HG02610 (cell line): ENCODE measurements around the gene FAM107B.
A peak's percentile ranks its signal among the peaks of the same experiment; 100 is the strongest.

Source experiments
- ATAC-seq: cut with Tn5 transposase; IDR thresholded peaks from one replicate; pipeline ENCODE4 v1.9.1; 2021; ENCODE audit warnings: mild to moderate bottlenecking, moderate library complexity; ENCODE audit not compliant: unreplicated experiment

Gene FAM107B

DNA sequence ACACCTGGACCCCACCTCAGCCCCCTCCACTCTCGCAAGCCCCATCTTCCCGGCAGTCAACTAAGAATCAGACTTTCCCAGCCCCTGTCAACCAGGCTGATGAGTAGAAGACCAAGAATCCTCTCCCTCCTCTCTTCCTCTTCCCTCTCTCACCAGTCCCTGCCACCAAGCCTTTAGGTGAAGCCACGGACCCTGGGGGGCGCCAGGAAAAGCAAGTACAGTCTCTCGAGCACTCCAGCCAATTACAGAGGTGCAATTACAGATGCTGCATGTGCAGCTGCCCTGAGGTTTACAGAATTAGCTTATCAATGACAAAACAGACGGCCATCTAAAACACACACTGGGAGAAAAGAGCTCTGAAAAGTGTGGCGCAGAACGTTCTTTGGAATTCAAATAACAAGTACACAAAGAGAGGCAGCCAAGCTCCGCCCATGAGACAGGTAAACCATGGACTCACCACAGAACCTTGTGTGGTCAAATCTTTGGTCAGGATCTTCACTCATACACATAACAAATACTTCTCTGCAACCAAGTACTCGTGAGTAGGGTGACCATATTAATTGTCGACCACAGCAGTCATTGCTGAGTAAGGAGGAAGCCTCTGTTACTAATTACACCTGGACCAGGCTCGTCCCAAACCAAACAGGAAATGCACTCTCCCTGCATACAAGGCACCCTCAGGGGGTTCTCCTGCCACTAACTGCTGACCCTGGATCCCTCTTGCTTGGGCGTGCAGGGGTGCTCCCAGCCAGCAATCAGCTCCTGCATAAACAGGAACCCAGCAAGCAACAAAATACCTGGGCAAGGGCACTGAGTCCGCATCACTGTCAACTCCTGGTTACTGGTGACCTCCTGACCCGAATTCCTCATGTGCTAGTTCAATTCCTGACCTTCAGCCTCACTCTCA lies 189.2 kb downstream of the FAM107B start:
- ATAC-seq, result no peak

DNA sequence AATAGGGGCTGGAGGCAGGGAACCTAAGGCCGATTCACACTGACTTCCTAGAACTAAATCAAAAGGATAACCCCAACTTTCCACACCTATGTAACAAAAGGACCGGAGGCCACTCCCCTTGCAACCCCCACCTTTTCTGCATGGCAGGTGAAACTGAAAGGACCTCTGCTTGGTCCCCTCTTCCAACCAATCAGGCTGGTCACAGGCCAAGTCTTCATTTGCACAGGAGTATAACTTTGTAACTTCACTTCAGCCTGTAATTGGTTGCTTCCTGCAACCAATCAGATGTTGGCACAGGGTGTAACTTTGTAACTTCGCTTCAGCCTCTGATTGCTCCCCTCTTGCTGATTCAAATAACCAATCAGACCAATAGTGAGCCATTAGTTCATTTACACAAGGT lies 190.0 kb downstream of the FAM107B start:
- no peak for ATAC-seq

DNA sequence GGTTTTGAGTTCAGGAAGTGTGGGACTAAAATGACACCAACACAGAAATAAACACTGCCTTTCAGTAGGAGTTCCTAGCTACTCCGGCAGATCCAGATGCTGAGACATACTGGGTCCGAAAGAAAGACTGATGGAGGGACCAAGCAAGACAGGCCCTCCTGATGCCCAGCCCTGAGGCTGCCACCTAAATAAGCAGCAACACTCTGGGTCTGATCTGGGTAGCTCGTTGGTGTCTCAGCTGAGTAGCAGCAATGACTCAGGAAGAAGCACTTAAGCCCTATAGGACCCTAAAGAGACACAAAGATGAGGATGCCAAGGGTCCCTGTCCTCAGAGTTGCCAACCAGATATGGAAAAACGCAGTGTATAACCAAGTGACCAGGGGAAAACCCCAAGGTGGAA lies 190.7 kb downstream of the FAM107B start:
- ATAC-seq, result no peak

DNA sequence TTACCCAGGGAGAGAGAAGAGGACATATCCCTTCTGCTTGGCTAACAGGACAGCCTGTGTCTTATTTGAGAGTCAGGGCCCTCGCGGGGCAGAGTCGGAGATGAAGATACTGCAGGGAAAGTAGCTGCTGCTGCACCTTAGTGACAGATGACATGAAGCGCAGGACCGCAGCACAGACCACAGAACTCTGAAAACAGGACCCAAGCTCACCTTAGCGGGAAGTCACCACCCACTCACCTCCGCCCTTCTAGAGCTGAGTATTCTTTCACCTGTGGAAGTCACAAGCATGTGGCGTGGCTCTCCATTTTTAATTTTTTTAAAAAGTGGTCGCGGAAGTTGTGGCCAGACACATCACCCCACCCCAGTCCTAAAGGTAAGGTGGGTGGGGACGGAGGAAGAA lies 191.4 kb downstream of the FAM107B start:
- peak; percentile 39 for ATAC-seq

DNA sequence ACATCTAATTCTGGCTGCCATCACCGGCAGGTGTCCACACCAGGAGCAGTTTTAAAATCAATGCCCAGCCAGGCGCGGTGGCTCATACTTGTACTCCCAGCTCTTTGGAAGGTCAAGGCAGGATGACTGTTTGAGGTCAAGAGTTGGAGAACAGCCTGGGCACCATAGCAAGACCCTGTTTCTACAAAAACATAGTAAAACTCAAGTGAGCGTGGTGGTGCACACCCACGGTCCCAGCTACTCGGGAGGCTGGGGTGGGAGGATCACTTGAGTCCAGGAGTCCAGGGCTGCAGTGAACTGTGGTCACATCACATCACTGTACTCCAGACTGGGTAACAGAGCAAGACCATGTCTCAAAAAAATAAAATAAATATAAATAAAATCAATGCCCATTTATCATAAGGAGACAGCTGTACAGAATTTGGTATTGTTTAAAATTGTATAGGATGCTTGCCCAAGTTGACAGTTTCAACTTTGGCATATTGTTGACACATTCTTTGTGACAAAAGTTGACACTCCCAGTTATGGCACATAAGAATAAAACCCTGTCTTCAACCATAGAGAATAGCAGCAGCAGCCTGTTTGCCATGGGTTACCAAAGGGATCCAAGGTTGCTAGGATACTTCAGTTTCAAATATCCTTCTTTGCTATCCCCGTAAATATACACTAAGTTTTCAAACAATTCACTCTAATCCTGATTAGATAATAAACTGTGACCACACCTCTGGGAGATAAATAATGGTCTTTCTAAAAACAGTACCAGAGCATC lies 193.0 kb downstream of the FAM107B start:
- ATAC-seq, result no peak

DNA sequence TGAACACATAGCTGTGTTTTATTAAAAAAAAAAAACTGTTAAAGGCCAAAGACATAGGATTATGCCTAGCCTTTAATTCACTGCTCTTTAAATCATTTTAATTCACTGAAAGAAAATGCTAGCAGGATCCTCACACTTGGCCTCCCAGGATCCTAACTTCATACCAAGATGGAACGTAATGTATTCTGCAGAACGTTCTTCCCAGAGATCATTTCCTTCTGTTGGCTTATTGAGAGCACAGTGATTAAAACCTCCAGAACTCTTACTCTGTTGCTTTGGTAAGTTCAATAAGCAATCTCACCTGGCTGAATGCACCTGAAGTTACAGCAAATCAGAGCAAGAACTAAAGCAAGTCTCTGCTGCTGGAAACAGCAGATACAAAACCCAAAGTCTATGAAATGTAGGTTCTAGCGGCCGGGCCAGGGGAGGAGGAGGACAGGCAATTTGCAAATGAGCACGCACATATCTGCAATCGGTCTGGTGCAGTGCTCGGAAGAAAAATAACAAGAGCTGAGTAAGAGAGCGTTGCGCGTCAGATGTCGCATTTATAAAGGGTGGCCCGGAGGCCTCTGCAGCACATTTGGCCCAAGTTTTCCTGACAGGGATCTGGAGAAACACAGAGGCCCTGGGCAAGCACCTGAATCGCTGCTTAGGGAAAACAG lies 193.9 kb downstream of the FAM107B start:
- no peak for ATAC-seq

DNA sequence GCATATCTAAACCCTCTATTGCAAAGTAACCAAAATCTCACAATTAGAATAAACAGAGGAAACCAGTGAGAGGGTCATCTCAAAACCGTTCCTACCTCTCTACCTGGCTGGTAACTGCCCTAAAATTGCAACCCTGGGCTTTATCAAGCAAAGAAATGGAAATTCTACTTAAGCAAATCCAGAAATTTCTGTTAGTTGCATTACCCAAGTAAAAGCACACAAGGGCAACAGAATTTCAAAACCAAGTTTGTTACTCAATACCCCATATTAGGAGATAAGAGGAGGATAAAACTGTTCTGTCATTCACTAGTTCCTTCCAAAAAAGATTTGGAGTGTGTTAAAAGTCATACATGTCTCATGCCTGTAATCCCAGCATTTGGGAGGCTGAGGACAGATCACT lies 195.3 kb downstream of the FAM107B start:
- ATAC-seq, result no peak

DNA sequence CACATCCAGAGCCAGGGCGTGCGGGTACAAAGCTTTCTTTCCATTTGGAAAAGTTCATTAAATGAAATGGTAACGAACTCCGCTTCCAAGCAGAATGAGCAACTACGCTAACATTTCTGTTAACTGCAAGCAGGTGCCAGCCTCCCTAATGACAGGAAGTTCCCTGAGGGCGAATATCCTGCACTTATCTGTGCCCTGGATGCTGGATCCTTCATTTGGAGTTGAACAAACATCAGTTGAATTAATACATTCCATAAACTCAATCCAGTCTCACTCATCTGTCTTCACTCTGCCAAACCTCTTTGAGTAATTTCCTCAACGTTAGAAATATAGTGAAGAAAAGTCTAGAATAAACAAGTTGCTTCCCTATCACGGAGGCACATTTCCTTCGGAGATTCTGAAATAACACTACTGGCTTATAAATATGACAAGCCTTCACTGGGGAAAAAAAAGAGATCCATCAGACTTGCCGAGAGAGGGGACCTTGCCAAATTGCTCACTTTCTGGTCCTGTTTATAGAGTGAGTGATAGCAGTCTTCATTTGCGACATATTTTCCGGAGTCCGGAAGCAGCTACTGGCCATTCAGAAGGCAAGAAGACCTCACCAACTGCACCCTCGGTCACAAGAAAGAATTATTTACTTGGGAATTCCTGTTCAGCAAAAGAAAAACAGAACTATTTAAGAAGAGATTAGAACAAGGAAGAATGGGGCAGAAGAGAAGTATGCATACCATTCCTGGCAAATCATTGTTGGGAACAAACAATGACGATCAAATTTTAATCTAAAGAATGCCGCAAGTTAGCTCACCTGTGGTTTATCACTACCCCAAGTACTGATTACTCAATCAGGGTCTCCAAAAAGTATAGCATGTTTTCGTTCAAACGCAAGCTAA lies 196.4 kb downstream of the FAM107B start:
- ATAC-seq, result no peak

DNA sequence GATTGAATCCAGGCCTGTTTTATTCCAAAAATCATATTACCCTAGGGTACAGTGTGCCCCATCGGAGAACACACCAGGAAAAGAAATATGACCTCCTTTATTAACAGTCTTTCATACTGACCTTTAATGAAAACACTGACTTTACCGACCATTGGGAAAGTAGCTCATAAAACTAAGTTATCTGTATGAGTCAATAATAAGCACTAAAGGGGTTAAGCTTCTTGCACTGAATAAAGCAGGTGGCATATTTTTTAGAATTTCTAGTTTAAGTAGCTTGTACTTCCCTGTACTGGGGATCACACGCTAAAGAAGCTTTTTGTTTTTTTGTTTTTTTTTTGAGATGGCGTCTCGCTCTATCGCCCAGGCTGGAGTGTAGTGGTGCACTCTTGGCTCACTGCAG lies 199.8 kb downstream of the FAM107B start:
- ATAC-seq, result no peak

DNA sequence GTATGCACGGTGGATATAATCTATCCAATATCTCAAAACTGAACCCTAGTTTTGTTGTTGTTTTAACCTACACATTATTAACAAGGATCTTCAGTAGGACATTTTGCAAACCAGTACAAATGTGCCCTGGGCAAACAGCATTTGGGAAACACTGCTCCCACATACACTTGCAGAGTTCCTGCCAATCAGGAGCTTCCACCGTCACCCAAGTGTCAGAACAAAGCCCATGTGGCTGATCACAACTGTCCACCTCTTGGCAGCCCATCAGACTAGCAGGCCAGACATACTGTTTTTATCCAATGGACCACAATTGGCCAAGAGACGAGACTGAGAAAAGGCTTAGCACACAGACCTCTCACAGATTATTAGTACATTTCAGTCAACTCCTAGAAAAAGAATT lies 200.4 kb downstream of the FAM107B start:
- ATAC-seq, result no peak

DNA sequence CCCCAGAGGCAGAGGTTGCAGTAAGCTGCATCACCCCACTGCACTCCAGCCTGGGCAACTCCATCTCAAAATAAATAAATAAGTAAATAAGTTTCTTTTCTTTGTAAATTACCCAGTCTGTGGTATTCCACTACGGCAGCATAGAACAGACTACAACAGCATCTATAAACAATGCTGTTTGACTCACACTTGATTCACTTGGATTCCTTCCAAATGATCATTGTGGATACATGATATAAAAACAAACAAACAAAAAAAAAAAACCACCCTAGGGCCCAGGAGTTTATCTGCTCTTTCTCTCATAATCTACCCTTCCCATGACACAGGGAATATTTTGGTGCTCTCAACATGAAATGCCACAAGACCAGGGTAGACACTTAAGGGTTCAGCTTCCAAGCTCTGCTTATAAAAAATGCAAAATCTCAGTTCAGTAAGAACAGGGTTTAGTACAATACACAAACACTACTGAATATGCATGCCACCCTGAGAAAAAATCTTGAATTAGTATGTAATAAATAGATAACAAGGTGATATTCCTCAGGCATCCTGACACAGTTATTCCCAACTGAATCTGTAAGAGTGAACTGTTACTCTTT lies 200.9 kb downstream of the FAM107B start:
- ATAC-seq, result no peak

DNA sequence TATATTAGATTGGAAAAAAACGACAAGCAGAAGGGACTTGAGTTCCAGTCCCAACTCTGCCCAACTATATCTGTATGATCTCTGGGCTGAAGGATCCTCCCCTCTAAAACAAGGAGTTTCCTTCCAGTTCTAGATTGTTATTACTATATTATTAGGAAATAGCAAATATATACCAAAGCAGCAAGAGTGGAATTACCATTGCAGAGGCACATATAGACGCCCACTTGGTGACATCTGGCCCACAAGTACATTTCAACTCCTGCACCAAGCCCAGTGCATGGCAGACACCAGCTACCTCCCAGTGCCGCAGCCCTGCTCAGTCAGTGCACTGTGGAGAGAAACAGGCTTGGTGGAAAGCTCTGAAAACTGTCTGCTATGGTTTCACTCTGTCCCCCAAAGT lies 201.9 kb downstream of the FAM107B start:
- no peak for ATAC-seq

DNA sequence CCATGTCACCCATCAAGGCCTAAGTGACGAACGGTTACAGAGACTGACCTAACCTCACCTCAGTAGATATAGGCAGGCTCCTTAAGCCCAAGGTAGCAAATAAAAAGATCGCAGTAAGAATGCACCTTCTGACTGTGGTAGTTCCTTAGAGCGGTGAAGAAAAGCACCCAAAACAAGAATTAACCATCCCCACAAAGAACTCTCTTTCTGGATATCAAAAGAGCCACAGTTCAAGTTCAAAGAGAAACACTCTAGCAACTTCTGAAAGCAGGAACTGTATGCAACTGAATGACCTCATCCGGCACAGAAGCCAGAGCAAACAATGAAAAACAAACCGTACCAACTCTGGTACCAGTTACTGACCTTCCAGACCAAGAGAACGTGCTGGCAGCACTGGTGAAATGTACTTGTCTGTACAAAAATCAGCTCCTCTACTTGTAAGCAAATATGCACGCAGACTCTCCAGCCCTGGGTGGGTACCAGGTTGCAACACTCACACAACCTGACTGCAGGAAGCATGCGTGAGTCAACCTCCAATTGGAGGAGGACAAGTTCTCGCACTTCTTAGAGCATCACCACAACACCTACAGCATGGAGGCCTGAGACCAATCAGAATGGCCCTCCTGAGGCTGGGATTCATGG lies 202.7 kb downstream of the FAM107B start:
- ATAC-seq, result peak; percentile 78

DNA sequence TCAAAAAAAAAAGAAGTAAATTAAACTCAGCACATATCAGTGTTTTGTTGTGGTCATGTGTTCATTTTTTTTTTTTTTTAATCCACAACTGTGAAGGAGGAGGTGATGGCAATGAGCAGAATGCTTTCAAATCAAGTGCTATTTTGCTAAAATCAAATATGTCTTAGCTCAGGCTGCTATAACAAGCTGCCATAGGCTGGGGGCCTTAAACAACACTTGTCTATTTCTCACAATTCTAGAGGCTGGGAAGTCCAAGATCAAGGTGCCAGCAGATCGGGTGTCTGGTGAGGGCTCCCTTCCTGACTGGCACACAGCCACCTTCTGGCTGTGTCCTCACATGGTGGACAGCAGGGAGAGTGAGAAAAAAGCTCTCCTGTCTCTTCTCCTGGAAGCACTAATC lies 203.9 kb downstream of the FAM107B start:
- ATAC-seq, result no peak

DNA sequence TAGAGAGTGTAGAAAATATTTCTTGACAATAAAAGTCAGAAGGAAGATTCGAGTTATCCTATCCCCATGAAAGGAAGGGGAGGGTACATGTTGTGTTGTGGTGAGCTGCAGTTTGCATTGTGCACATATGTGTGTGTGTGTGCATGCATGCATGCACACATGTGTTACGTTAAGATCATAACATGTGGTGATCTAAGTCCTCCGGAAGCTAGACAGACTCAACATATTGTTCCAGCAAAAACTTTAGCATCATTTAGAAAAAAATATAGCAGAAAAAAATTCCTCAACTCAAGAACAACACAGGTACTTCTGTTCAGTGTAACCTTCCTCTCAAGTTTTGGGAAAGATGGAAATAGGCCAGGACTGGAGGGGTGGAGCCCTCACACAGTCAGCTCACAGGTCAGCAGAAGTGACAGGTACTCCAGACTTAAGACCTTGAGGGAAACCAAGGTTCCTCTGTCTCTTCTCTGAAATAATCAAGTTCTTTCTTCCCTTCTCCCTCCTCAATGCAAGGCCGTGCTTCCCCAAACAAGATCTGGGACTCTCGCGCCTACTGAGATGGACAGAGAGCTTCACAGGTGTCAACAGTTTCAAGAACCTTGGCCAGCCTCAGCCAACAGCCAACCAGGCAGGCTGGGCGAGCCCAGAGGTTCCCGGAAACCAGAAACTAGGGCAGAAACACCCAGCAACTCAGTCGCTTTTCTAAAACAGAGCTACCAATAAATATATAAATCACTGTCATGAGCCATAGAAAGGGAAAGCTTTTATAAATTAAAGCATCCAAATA lies 205.2 kb downstream of the FAM107B start:
- ATAC-seq, result no peak

DNA sequence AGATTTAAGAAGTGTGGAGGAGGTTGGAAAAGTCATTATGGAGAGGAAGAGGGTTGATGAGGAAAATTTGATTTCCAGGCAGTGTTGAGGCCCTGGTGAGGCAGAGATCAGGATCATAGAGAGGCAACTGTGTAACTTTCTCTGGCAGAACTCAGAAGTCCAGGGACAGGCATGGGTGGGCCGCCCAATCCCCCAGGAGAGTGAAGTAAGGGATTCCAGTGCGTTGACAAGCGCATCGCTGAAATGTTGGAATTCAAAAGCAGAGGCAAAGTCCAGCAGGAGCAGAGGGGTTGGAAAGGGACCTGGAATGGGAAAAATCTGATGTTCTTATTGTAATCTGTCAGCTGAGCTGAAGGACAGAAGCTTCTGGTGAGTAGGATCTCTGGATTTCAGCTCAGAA lies 207.3 kb downstream of the FAM107B start:
- no peak for ATAC-seq

DNA sequence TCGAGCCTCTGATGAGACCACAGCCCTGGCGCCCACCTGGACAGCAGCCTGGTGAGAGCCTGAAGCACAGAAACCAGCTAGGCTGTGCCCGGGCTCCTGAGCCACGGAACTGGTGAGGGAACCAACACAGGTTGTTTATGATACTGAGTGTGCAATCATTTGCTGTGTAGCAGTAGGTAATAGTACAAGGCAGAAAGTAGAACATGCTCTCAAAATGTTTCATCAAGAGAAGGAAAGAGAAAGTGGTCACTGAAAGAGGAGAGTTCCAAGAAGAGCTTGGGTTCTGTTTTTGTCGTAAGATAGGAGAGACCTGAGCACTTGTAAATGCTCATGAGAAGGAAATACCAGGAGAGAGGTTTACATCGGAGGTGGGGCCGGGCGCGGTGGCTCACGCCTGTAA lies 208.2 kb downstream of the FAM107B start:
- no peak for ATAC-seq

DNA sequence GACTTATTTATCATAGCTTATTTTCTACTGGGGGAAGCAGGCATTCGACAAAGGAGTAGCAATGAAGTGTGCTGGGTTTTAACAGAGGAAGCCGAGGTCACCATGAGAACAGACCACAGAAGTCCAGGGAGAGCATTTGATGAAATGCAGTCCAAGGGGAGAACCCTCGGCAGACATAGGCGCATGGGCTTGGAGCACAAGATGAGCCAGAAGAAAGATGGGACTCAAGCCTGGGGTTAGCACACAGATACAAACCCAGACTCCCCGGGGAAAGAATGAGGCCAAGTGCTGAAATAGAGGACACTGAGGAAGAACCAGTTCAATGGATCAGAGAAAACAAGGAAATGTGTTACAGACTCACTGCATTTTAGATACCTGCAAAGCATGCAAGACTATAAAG lies 209.5 kb downstream of the FAM107B start:
- no peak for ATAC-seq

DNA sequence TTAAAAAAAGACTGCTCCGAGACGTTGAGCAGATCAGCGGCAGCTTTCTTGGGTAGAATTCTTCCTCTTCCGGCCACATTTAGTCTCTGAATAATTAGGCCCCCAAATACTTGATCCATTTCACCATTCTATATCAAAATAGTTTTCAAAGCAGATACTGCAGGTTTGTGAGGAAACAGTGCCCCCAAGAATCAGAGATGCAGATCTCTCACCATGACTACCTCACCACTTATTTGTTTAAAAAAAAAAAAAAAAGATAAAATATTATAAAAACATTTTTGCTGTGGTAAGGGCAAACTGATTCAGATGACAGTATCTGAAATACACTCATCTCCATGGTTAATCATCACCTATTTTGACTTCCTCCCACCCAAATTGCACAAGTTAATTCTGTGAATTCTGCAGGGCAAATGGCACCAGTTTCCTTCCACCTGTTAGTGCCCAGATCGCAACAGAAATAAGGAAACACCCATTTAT lies 210.4 kb downstream of the FAM107B start:
- ATAC-seq, result no peak
